ENCODE results near the gene PRKAR2A. TPM values are rescaled to one million over a fixed set of nuclear protein-coding genes. Genes with fewer than 3 reads are reported as not detected.

The PRKAR2A gene
- total and polyA plus RNA-seq, 2 donors (not counting 3 experiments of a cell fraction or from before 2014, with no cell fraction given), result 8.6 to 69.9 TPM

DNA sequence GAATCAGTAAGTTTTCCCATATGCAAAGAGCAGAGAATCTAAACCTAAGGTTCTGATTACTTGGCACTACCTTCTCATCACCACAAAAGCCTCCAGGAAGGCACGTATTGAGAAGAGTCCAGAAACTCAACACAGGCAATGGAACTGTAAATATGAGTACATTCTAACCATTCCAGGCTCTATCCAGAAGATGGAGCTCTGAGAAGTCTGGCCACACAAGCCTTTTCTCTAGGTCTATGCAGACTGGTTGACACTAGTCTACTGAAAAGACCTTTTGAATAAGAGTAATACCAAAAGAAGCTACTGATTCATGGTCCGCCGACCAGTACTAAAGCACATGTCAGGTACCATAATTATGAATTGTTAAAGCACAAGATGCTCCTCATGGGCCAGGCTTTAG lies 149.7 kb downstream of the PRKAR2A start:
- CTCF ChIA-PET, result interaction anchor here (0.6 to 1.3 kb wide), 2 partner anchors 11 to 12 kb away, joined by 3 to 7 read pairs; partner anchors contain the start of gene NCKIPSD
- Histone ChIP-seq H3K4me3 (replicated peaks in 1 of 3; ENCODE audit: insufficient read depth in 1 of 3, low read depth in 1 of 3, low read length in 3 of 3) (no peak overlapping the region), H2AFZ (ENCODE audit: low read depth, low read length) (no peak overlapping the region), H3K9me3 (replicated peaks; ENCODE audit: control insufficient read depth, insufficient read depth, low read length) (no peaks in the 10 kb centered on the region), H4K20me1 (replicated peaks; ENCODE audit: control insufficient read depth, extremely low read depth, insufficient read depth, low read length) (peaks cover 18% of the 10 kb centered on the region), H3K9me1 (replicated peaks; ENCODE audit: control insufficient read depth, extremely low read depth, insufficient read depth, low read length) (no peaks in the 10 kb centered on the region), H3K9ac (replicated peaks; ENCODE audit: extremely low read depth, insufficient read depth, low read length) (no peak overlapping the region), H3K79me2 (ENCODE audit: control insufficient read depth, insufficient read depth, low read length) (peaks cover 82% of the 10 kb centered on the region), H3K4me1 (ENCODE audit: control insufficient read depth, extremely low read depth, insufficient read depth, low read length) (peaks cover 21% of the 10 kb centered on the region), H3K27me3 (ENCODE audit: control insufficient read depth in 2 of 2, insufficient read depth in 2 of 2, low read length in 2 of 2) (no peaks in the 10 kb centered on the region), H3K27ac (ENCODE audit: insufficient read depth, low read depth, low read length) (no peak overlapping the region), H3K4me2 (ENCODE audit: insufficient read depth, low read length) (no peak overlapping the region), H3K36me3 (ENCODE audit: control insufficient read depth in 2 of 2, extremely low read depth in 1 of 2, insufficient read depth in 2 of 2, low read length in 2 of 2) (peaks cover 17 to 24% of the 10 kb centered on the region in 2 experiments)
- intact Hi-C loops (cut with micrococcal nuclease), result no loop called here
- DNase-seq (ENCODE audit: low read depth, low spot score), result no peak
- no peak for FAIRE-seq
- POLR2A ChIA-PET, result no interaction called here
- TF ChIP-seq JUN (IDR thresholded peaks at IDR 0.05; ENCODE audit: borderline replicate concordance, insufficient read depth, insufficient read length, low read depth) (no peak), POLR2A (IDR thresholded peaks at IDR 0.05; ENCODE audit: low read depth, low read length) (no peak), POLR2AphosphoS5 (IDR thresholded peaks at IDR 0.05; ENCODE audit: insufficient read depth, low read depth, low read length) (no peak), FOS (IDR thresholded peaks at IDR 0.05; ENCODE audit: borderline replicate concordance, insufficient read depth, low read length) (no peak), MYC (IDR thresholded peaks at IDR 0.05; ENCODE audit: low read depth, low read length) (no peak), GATA2 (IDR thresholded peaks at IDR 0.05; ENCODE audit: insufficient read depth, insufficient read length, low read depth, low read length) (no peak), EZH2 (IDR thresholded peaks at IDR 0.05; ENCODE audit: borderline replicate concordance, low read depth, low read length, severe bottlenecking) (no peak)
- TF ChIP-seq, protein P1, sequence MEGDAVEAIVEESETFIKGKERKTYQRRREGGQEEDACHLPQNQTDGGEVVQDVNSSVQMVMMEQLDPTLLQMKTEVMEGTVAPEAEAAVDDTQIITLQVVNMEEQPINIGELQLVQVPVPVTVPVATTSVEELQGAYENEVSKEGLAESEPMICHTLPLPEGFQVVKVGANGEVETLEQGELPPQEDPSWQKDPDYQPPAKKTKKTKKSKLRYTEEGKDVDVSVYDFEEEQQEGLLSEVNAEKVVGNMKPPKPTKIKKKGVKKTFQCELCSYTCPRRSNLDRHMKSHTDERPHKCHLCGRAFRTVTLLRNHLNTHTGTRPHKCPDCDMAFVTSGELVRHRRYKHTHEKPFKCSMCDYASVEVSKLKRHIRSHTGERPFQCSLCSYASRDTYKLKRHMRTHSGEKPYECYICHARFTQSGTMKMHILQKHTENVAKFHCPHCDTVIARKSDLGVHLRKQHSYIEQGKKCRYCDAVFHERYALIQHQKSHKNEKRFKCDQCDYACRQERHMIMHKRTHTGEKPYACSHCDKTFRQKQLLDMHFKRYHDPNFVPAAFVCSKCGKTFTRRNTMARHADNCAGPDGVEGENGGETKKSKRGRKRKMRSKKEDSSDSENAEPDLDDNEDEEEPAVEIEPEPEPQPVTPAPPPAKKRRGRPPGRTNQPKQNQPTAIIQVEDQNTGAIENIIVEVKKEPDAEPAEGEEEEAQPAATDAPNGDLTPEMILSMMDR (IDR thresholded peaks at IDR 0.05; ENCODE audit: extremely low read depth in 1 of 2, insufficient read depth in 1 of 2, low read depth in 1 of 2, low read length in 2 of 2), result no peak
- TF ChIP-seq, protein P2, sequence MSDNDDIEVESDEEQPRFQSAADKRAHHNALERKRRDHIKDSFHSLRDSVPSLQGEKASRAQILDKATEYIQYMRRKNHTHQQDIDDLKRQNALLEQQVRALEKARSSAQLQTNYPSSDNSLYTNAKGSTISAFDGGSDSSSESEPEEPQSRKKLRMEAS (IDR thresholded peaks at IDR 0.05; ENCODE audit: insufficient read depth, insufficient read length), result no peak
- no TSS peak for BruUV-seq (replicated peaks)
- dilution Hi-C loops (cut with MboI; ENCODE audit: extremely low pct_ligation_motif_present, low sequenced_read_pairs), result no loop called here

All from endothelial cell of umbilical vein (primary cell).